ENCODE results near the gene NPR3. TPM values are rescaled to one million over a fixed set of nuclear protein-coding genes. Genes with fewer than 3 reads are reported as not detected.
A peak's percentile ranks its signal among the peaks of the same experiment; 100 is the strongest.

The NPR3 gene
- 1 to 10 TPM in 2 of 4 donors, under 1 TPM in 2; 0.65 to 2.1 (median 1.5) TPM for total RNA-seq

DNA sequence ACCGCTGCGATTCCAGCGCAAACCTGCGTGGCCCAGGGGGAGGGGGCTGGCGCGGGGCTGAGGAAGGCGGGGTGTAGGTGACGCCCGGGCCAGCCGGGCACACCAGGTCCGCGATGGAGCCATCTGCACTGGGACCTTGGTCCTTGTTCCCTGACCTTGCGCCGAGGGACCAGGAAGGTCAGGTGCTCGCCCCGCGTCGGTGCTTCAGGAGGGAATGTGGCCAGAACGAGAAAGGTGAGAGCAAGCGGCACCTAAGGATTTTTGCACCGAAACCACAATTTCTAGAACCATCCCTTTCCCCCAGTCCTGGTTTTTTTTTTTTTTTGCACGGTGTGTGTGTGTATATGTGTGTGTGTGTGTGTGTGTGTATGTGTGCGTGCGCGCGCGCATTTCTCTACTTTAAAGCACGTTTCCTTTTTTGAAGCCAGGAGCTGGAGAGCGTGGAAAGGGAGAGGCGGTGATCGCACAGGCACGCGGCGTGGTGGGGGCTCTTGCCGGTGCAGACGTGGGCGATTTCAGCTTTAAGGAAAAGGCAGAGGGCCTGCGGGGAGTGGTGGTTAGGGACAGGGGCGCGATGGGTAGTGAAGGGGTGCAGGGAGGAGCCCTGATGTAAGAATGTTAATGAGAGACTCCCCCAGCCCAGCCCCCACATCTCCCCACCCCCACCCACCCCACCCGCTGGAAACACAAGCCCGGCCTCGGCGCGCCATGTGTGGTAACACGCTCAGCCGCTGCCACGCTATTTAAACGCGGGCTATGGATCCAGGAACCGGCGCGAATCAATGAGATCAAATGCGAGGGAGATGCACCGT lies at the start of gene NPR3:
TSS of gene NPR3 (plus strand) at position 772 of the 812 bp plus-strand sequence. CDS start 456 bp downstream, outside the sequence.
- Histone ChIP-seq H3K4me1 (peaks cover 28 to 53% (median 42%) of the 10 kb centered on the region in 4 donors), H3K27me3 (peaks cover 3 to 47% (median 20%) of the 10 kb centered on the region in 4 donors), H3K4me3 (peak within 1 kb of the TSS; percentile 63 to 75 (median 64)), H3K27ac (replicated peaks in 1 of 4) (peak within 1 kb of the TSS in 3 of 4 donors; percentile 5 to 58 (median 10)), H3K36me3 (no peaks in the 10 kb centered on the region), H3K9me3 (no peaks in the 10 kb centered on the region)
- intact Hi-C loops (cut with DNase I): loop anchor here (5.0 to 10.0 kb wide), 2 partner anchors 584 to 712 kb away; no protein-coding TSS in a partner anchor
- under 1% methylated on average over 43 of the region's 55 CpGs for WGBS
- no peak for DNase-seq (ENCODE audit: extremely low spot score)
- TF ChIP-seq EP300 (IDR thresholded peaks at IDR 0.05) (no peak), CTCF (IDR thresholded peaks at IDR 0.05) (no peak), POLR2A (IDR thresholded peaks at IDR 0.05; ENCODE audit: low read depth) (no peak), POLR2AphosphoS5 (IDR thresholded peaks at IDR 0.05) (no peak)

DNA sequence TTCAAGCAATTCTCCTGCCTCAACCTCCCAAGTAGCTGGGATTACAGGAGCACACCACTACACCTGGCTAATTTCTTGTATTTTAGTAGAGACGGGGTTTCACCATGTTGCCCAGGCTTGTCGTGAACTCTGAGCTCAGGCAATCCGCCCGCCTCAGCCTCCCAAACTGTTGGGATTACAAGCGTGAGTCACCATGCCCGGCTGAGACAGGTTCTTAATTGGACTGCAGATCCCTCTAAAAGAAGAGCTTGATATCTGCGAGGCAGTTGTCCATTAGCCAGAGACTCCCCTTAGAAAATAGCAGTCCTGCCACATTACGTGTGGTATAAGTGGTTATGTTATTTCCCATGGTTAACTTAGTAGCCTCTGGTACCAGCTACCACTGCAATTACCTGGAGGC lies 46.6 kb upstream of the NPR3 start:
- intact Hi-C loops (cut with DNase I): no loop called here
- no peak overlapping the region for H3K27ac ChIP-seq (replicated peaks in 1 of 4)
- no peak for TF ChIP-seq EP300 (IDR thresholded peaks at IDR 0.05)
- no peak for TF ChIP-seq POLR2AphosphoS5 (IDR thresholded peaks at IDR 0.05)
- TF ChIP-seq CTCF (IDR thresholded peaks at IDR 0.05): no peak
- TF ChIP-seq POLR2A (IDR thresholded peaks at IDR 0.05; ENCODE audit: low read depth): no peak
- H3K4me1 ChIP-seq: no peaks in the 10 kb centered on the region
- WGBS: 90% methylated on average over 2 of the region's 8 CpGs
- DNase-seq (ENCODE audit: extremely low spot score): no peak
- H3K9me3 ChIP-seq: peaks cover 0 to 22% (median 12%) of the 10 kb centered on the region in 4 donors
- no peak overlapping the region for H3K4me3 ChIP-seq
- no peaks in the 10 kb centered on the region for H3K27me3 ChIP-seq
- no peaks in the 10 kb centered on the region for H3K36me3 ChIP-seq

DNA sequence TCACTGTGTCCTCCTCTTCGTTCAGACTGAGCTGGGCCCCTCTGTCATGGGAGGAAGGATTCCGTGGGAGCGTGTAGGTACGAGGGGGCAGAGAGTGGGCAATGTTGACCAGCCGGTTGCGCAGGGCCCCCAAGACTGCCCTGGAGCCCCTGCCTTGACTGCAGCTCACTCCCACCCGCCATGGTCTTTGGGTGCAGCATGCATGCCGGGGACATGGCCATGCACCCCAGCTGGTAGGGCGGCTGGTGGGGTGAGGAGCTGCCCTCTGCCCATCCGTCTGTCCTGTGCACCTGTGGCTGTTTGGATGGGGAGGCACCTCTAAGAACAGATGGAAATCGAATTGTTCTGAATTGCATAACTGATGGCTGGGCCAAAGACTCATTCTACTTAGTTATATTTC lies 42.6 kb upstream of the NPR3 start:
- peaks cover 0 to 40% (median 19%) of the 10 kb centered on the region in 4 donors for H3K9me3 ChIP-seq
- H3K27me3 ChIP-seq: no peaks in the 10 kb centered on the region
- H3K4me3 ChIP-seq: no peak overlapping the region
- no peak overlapping the region for H3K27ac ChIP-seq (replicated peaks in 1 of 4)
- 82% methylated on average over 11 of the region's 11 CpGs for WGBS
- intact Hi-C loops (cut with DNase I): no loop called here
- no peaks in the 10 kb centered on the region for H3K4me1 ChIP-seq
- no peaks in the 10 kb centered on the region for H3K36me3 ChIP-seq
- DNase-seq (ENCODE audit: extremely low spot score): no peak
- TF ChIP-seq EP300 (IDR thresholded peaks at IDR 0.05) (no peak), POLR2A (IDR thresholded peaks at IDR 0.05; ENCODE audit: low read depth) (no peak), POLR2AphosphoS5 (IDR thresholded peaks at IDR 0.05) (no peak), CTCF (IDR thresholded peaks at IDR 0.05) (no peak)

DNA sequence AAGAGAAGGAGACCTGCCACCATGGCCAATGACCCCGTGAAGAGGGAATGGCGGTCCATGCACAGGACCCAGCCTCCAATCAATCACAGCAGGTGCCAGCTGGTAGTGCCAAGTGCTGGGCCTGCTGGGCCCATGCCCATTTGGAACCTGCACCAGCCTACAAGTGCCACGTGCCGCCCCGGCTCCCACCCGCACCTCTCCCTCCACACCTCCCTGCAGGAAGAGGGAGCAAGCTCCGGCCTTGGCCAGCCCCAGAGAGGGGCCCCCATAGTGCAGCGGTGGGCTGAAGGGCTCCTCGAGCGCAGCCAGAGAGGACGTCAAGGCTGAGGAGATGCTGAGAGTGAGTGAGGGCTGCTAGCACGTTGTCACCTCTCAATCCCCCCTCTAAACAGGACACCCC lies 37.8 kb upstream of the NPR3 start:
- H3K4me1 ChIP-seq: no peaks in the 10 kb centered on the region
- 88% methylated on average over 8 of the region's 12 CpGs for WGBS

More for the DNA sequence above, 37.8 kb upstream of the NPR3 start:
- Histone ChIP-seq H3K27me3 (no peaks in the 10 kb centered on the region), H3K4me3 (no peak overlapping the region), H3K27ac (replicated peaks in 1 of 4) (no peak overlapping the region), H3K9me3 (peaks cover 0 to 25% (median 15%) of the 10 kb centered on the region in 4 donors), H3K36me3 (no peaks in the 10 kb centered on the region)
- DNase-seq (ENCODE audit: extremely low spot score): peak; percentile 66
- intact Hi-C loops (cut with DNase I): no loop called here
- TF ChIP-seq POLR2A (IDR thresholded peaks at IDR 0.05; ENCODE audit: low read depth) (no peak), CTCF (IDR thresholded peaks at IDR 0.05) (no peak), EP300 (IDR thresholded peaks at IDR 0.05) (no peak), POLR2AphosphoS5 (IDR thresholded peaks at IDR 0.05) (no peak)

Measured in esophagus muscularis mucosa (tissue), 4 donors.